Measurements from ENCODE around the gene NAA10. TPM values are rescaled to one million over a fixed set of nuclear protein-coding genes. Genes with fewer than 3 reads are reported as not detected.

The NAA10 gene
- total and polyA plus RNA-seq, 3 experiments from 2014 or later, result 105 to 162 (median 160) TPM

DNA sequence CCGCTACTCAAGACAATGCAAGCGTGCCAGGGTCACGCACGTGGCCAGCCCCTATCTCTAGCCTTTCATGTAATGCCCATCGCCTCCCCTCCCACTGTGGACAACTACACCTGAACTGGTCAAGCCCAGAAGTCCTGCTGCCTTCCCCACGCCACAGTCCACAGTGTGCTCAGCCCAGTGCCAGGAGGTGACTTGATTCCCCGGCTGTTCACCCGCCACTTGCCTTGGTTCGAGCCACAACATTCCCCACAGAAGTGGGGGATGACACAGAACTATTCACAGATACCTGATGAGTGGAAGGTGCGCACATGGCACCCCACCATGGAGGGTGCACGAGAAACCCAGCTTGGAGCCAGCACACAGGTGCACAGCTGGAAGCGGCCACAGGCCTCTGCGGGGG lies 15.6 kb downstream of the NAA10 start:
- Mint-ChIP-seq H3K36me3 (peaks cover 0 to 49% (median 2%) of the 10 kb centered on the region in 3 donors), H3K27me3 (peaks cover 0 to 3% of the 10 kb centered on the region in 2 donors), H3K4me1 (peaks cover 21 to 36% (median 32%) of the 10 kb centered on the region in 3 donors), H3K4me3 (no peak overlapping the region), H3K9me3 (no peaks in the 10 kb centered on the region), H3K27ac (peak overlapping the region in 1 of 8 donors; percentile 19)
- Histone ChIP-seq H3K4me1 (ENCODE audit: insufficient read depth, low read length) (peaks cover 14% of the 10 kb centered on the region), H3K27ac (ENCODE audit: low read depth, low read length) (no peak overlapping the region), H3K4me3 (ENCODE audit: low read length) (no peak overlapping the region), H3K9me3 (ENCODE audit: low read length) (no peaks in the 10 kb centered on the region), H3K36me3 (ENCODE audit: insufficient read depth, low read length) (no peaks in the 10 kb centered on the region), H3K27me3 (ENCODE audit: insufficient read depth, low read length, poor library complexity, severe bottlenecking) (no peaks in the 10 kb centered on the region)
- no peak for DNase-seq
- CTCF ChIA-PET, result interaction anchor here (2.5 kb wide), 1 partner anchor 28 kb away, joined by 9 read pairs; no protein-coding TSS in a partner anchor
- POLR2A ChIA-PET, result no interaction called here

DNA sequence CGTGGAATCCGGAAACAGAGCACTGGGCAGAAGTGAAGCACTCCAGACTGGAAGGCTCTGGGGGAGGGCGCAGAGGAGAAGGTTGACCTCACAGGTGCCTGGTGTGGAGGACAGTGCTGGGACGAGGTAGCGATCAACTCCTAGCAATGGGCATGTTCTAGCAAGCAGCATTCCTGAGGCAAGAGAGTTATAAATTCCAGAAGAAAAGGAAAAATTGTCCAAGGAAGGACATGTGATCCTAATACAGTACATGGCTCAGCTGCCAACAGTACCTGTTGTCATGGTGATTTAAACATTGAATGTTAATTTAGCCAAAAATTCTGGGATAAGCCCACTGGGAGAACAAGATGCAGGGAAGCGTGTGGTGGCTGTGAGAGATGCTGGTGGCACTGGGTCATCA lies 17.0 kb downstream of the NAA10 start:
- POLR2A ChIA-PET, result no interaction called here
- H3K27ac Mint-ChIP-seq, result peak overlapping the region in 1 of 8 donors; percentile 78
- H3K9me3 Mint-ChIP-seq, result no peaks in the 10 kb centered on the region
- no peak for DNase-seq
- CTCF ChIA-PET, result interaction anchor here (2.5 kb wide), 1 partner anchor 29 kb away, joined by 9 read pairs; no protein-coding TSS in a partner anchor
- H3K36me3 Mint-ChIP-seq, result peaks cover 0 to 52% (median 2%) of the 10 kb centered on the region in 3 donors
- Histone ChIP-seq H3K4me3 (ENCODE audit: low read length) (no peak overlapping the region), H3K36me3 (ENCODE audit: insufficient read depth, low read length) (no peaks in the 10 kb centered on the region), H3K4me1 (ENCODE audit: insufficient read depth, low read length) (peaks cover 7% of the 10 kb centered on the region), H3K27me3 (ENCODE audit: insufficient read depth, low read length, poor library complexity, severe bottlenecking) (no peaks in the 10 kb centered on the region), H3K9me3 (ENCODE audit: low read length) (no peaks in the 10 kb centered on the region), H3K27ac (ENCODE audit: low read depth, low read length) (no peak overlapping the region)
- no peak overlapping the region for H3K4me3 Mint-ChIP-seq
- H3K27me3 Mint-ChIP-seq, result peaks cover 0 to 3% of the 10 kb centered on the region in 2 donors
- peaks cover 11 to 24% (median 19%) of the 10 kb centered on the region in 3 donors for H3K4me1 Mint-ChIP-seq

DNA sequence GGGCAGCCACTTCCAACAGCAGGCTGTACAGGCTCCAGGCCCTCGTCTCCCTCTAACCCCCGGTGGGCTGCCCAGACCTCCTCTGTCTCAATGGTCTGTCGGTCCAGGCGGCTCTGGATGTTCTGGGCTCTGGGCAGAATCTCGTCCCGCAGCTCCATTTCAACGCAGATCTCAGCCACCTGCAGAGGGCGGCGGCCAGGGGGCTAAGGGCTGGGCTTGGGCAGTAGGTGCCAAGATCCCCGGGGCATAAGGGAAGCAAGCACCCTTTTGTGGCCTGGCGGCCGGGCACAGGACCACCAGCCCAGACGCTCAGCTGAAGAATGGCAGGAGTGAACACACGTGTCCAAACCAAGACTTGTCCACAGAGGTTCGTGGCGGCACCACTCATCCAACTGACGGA lies 21.1 kb downstream of the NAA10 start:
- POLR2A ChIA-PET, result no interaction called here
- Histone ChIP-seq H3K4me3 (ENCODE audit: low read length) (no peak overlapping the region), H3K9me3 (ENCODE audit: low read length) (no peaks in the 10 kb centered on the region), H3K27me3 (ENCODE audit: insufficient read depth, low read length, poor library complexity, severe bottlenecking) (no peaks in the 10 kb centered on the region), H3K27ac (ENCODE audit: low read depth, low read length) (no peak overlapping the region), H3K36me3 (ENCODE audit: insufficient read depth, low read length) (no peaks in the 10 kb centered on the region), H3K4me1 (ENCODE audit: insufficient read depth, low read length) (peaks cover 6% of the 10 kb centered on the region)
- Mint-ChIP-seq H3K4me1 (peaks cover 2 to 16% (median 15%) of the 10 kb centered on the region in 3 donors), H3K9me3 (peaks cover 0 to under 1% (median 0%) of the 10 kb centered on the region in 5 donors), H3K4me3 (no peak overlapping the region), H3K27me3 (peaks cover 0 to 5% of the 10 kb centered on the region in 2 donors), H3K27ac (peak overlapping the region in 2 of 8 donors; percentile 46 to 61), H3K36me3 (peaks cover 0 to 48% (median 4%) of the 10 kb centered on the region in 3 donors)
- no peak for DNase-seq
- CTCF ChIA-PET, result no interaction called here

DNA sequence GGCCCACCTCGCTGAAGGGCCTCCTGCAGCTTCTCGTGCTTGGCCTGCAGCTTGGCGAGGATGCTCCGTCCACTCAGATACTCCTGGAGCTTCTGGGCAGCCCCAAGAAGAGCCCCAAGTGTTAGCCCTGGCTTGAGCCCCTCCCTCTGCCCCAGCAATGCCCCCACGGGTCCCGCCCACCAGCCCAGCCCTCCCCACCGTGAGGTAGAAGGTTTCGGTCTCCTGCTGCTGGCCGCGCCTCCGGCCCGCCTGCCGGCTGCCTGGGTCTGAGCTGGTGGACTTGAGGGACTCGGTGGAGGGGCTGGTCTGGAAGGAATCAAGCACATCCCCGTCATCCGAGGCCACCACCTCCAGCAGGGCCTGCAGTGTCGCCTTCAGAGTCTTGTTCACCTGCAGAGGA lies 21.6 kb downstream of the NAA10 start:
- H3K27me3 Mint-ChIP-seq, result peaks cover 0 to 5% of the 10 kb centered on the region in 2 donors
- peaks cover 2 to 16% (median 15%) of the 10 kb centered on the region in 3 donors for H3K4me1 Mint-ChIP-seq
- DNase-seq, result no peak
- Histone ChIP-seq H3K4me3 (ENCODE audit: low read length) (no peak overlapping the region), H3K36me3 (ENCODE audit: insufficient read depth, low read length) (no peaks in the 10 kb centered on the region), H3K27me3 (ENCODE audit: insufficient read depth, low read length, poor library complexity, severe bottlenecking) (no peaks in the 10 kb centered on the region), H3K27ac (ENCODE audit: low read depth, low read length) (no peak overlapping the region), H3K4me1 (ENCODE audit: insufficient read depth, low read length) (peaks cover 6% of the 10 kb centered on the region), H3K9me3 (ENCODE audit: low read length) (no peaks in the 10 kb centered on the region)
- no peak overlapping the region for H3K4me3 Mint-ChIP-seq
- H3K36me3 Mint-ChIP-seq, result peaks cover 0 to 47% (median 4%) of the 10 kb centered on the region in 3 donors
- H3K27ac Mint-ChIP-seq, result no peak overlapping the region
- ChIA-PET CTCF (no interaction called here), POLR2A (no interaction called here)
- peaks cover 0 to 2% (median 0%) of the 10 kb centered on the region in 5 donors for H3K9me3 Mint-ChIP-seq

DNA sequence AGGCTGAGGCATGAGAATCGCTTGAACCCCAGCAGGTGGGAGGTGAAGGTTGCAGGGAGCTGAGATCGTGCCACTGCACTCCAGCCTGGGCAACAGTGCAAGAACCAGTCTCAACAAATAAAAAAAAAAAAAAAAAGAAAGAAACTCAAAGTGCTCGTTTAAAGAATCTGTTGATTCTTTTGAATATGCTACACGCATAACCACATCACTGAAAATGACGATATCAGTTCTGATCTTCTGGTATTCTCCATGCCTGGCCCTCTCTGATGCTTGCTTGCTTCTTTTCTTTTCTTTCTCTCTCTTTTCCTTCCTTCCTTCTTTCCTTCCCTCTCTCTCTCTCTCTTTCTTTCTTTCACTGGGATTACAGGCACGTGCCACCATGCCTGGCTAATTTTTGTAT lies 23.0 kb downstream of the NAA10 start:
- H3K4me1 Mint-ChIP-seq, result peaks cover 2 to 15% (median 13%) of the 10 kb centered on the region in 3 donors
- ChIA-PET POLR2A (interaction anchor here (0.7 kb wide), 1 partner anchor 60 kb away, joined by 4 read pairs; no protein-coding TSS in a partner anchor), CTCF (interaction anchor here (0.9 to 1.5 kb wide), 3 partner anchors 23 to 148 kb away, joined by 3 to 4 read pairs (median 3); partner anchors contain the start of gene NAA10)
- Histone ChIP-seq H3K36me3 (ENCODE audit: insufficient read depth, low read length) (no peaks in the 10 kb centered on the region), H3K27me3 (ENCODE audit: insufficient read depth, low read length, poor library complexity, severe bottlenecking) (no peaks in the 10 kb centered on the region), H3K9me3 (ENCODE audit: low read length) (no peaks in the 10 kb centered on the region), H3K27ac (ENCODE audit: low read depth, low read length) (no peak overlapping the region), H3K4me1 (ENCODE audit: insufficient read depth, low read length) (peaks cover 6% of the 10 kb centered on the region), H3K4me3 (ENCODE audit: low read length) (no peak overlapping the region)
- peaks cover 0 to 5% of the 10 kb centered on the region in 2 donors for H3K27me3 Mint-ChIP-seq
- peak in 1 of 5 donors; percentile 36 for DNase-seq
- peaks cover 0 to 46% (median 2%) of the 10 kb centered on the region in 3 donors for H3K36me3 Mint-ChIP-seq
- peak overlapping the region in 2 of 8 donors; percentile 1 to 70 for H3K27ac Mint-ChIP-seq
- H3K4me3 Mint-ChIP-seq, result no peak overlapping the region
- H3K9me3 Mint-ChIP-seq, result peaks cover 0 to 2% (median 0%) of the 10 kb centered on the region in 5 donors

DNA sequence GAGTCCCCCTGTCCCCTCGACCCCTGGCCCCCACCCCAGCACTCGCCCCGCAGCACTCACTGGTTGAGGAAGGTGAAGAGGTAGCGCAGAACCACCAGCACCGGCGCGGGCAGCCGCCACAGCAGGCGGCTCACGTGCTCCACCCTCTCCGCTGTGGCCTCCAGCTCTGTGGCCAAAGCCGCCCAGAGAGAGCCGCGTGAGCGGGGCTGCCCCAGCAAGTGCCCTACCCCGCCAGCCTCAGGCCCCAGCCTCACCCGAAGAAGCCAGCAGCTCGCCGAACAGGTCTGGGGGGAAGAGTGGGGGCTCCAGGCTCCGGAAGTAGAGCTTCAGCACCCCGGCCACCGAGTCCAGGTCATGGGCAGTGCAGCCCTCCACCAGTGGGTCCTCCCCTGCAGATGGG lies 24.4 kb downstream of the NAA10 start:
- Mint-ChIP-seq H3K4me3 (no peak overlapping the region), H3K27ac (no peak overlapping the region), H3K36me3 (peaks cover 0 to 37% (median 2%) of the 10 kb centered on the region in 3 donors), H3K27me3 (peaks cover 0 to 5% of the 10 kb centered on the region in 2 donors), H3K4me1 (peaks cover 11 to 17% (median 17%) of the 10 kb centered on the region in 3 donors), H3K9me3 (peaks cover 0 to 2% (median 0%) of the 10 kb centered on the region in 5 donors)
- DNase-seq, result no peak
- CTCF ChIA-PET, result interaction anchor here (0.8 to 1.5 kb wide), 3 partner anchors 13 to 37 kb away, joined by 3 to 5 read pairs (median 3); no protein-coding TSS in a partner anchor
- Histone ChIP-seq H3K9me3 (ENCODE audit: low read length) (no peaks in the 10 kb centered on the region), H3K4me3 (ENCODE audit: low read length) (no peak overlapping the region), H3K27ac (ENCODE audit: low read depth, low read length) (no peak overlapping the region), H3K36me3 (ENCODE audit: insufficient read depth, low read length) (no peaks in the 10 kb centered on the region), H3K4me1 (ENCODE audit: insufficient read depth, low read length) (peaks cover 13% of the 10 kb centered on the region), H3K27me3 (ENCODE audit: insufficient read depth, low read length, poor library complexity, severe bottlenecking) (no peaks in the 10 kb centered on the region)
- POLR2A ChIA-PET, result no interaction called here

DNA sequence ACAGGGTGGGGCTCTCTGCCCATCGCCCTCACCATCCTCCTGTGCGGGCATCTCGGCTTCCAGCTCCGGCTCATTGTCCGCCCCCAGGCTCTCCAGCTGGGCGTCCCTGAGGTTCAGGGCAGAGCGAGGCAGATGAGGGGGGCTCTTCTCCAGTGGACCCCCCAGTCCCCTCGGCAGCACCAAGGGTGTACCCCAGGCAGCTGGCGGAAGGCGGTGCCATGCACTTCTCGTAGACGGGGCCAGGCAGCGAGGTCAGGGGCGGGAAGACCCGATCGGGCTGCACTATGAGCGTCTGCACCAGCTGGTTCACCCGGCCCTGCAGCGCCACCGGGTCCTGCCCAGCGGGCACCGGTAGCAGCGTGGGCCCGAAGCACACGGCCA lies 24.9 kb downstream of the NAA10 start:
- Mint-ChIP-seq H3K27me3 (peaks cover 0 to 5% of the 10 kb centered on the region in 2 donors), H3K4me3 (no peak overlapping the region), H3K4me1 (peaks cover 12 to 20% (median 17%) of the 10 kb centered on the region in 3 donors), H3K36me3 (peaks cover 0 to 37% (median 2%) of the 10 kb centered on the region in 3 donors), H3K27ac (no peak overlapping the region), H3K9me3 (peaks cover 0 to 2% (median 0%) of the 10 kb centered on the region in 5 donors)
- H3K27me3 ChIP-seq (ENCODE audit: insufficient read depth, low read length, poor library complexity, severe bottlenecking), result no peaks in the 10 kb centered on the region
- DNase-seq, result no peak
- H3K36me3 ChIP-seq (ENCODE audit: insufficient read depth, low read length), result no peaks in the 10 kb centered on the region
- POLR2A ChIA-PET, result interaction anchor here (0.5 kb wide), 1 partner anchor 10 kb away, joined by 3 read pairs; no protein-coding TSS in a partner anchor
- peaks cover 16% of the 10 kb centered on the region for H3K4me1 ChIP-seq (ENCODE audit: insufficient read depth, low read length)
- H3K4me3 ChIP-seq (ENCODE audit: low read length), result no peak overlapping the region
- H3K9me3 ChIP-seq (ENCODE audit: low read length), result no peaks in the 10 kb centered on the region
- CTCF ChIA-PET, result no interaction called here
- no peak overlapping the region for H3K27ac ChIP-seq (ENCODE audit: low read depth, low read length)

All from CD8-positive, alpha-beta memory T cell (primary cell).